Left ventricle myocardium inferior (tissue), 1 donor: ENCODE results near the gene EHD1. TPM values are rescaled to one million over a fixed set of nuclear protein-coding genes. Genes with fewer than 3 reads are reported as not detected.
A peak's percentile ranks its signal among the peaks of the same experiment; 100 is the strongest.

ENCODE experiments used
- DNase-seq: peaks from one replicate; pipeline ENCODE4 v3.0.0-alpha.2; 2020
- H3K27ac ChIP-seq: fragments of 200-600 bp; replicated peaks from 2 replicates; pipeline ENCODE4 v1.8.0; 2021
- H3K27me3 ChIP-seq: fragments of 200-600 bp; 2 replicates; pipeline ENCODE4 v1.8.0; 2021; ENCODE audit warnings: low read depth
- H3K36me3 ChIP-seq: fragments of 200-600 bp; 2 replicates; pipeline ENCODE4 v1.8.0; 2021
- H3K4me1 ChIP-seq: fragments of 200-600 bp; 2 replicates; pipeline ENCODE4 v1.8.0; 2021
- H3K4me3 ChIP-seq: fragments of 200-600 bp; 2 replicates; pipeline ENCODE4 v1.8.0; 2021; ENCODE audit warnings: mild to moderate bottlenecking, moderate library complexity
- H3K9me3 ChIP-seq: fragments of 200-600 bp; replicated peaks from 2 replicates; pipeline ENCODE4 v1.8.0; 2021
- CTCF ChIP-seq: fragments of 200-600 bp; IDR thresholded peaks from 2 replicates; pipeline ENCODE4 v1.8.0; 2021; ENCODE audit warnings: antibody characterized with exemption, mild to moderate bottlenecking, borderline replicate concordance
- intact Hi-C: fragments of 100-400 bp; cut with micrococcal nuclease; formaldehyde crosslinking; loops from one replicate; pipeline ENCODE4 v1.11.0; 2022
- total RNA-seq: library from RNA; stranded (reverse); fragmentation: NEBNext Ultra II Directional; extraction: Animal tissue kit (Norgen Biotek cat#: 25700); gene quantifications from one replicate; pipeline ENCODE4 v1.2.1, GENCODE V29; 2021
- donor health status: DM: no; HTN: yes; CAD: no; lungs with severe emphysema.

Gene EHD1
- total RNA-seq, 1 donor from 2014 or later: 40.3 TPM

DNA sequence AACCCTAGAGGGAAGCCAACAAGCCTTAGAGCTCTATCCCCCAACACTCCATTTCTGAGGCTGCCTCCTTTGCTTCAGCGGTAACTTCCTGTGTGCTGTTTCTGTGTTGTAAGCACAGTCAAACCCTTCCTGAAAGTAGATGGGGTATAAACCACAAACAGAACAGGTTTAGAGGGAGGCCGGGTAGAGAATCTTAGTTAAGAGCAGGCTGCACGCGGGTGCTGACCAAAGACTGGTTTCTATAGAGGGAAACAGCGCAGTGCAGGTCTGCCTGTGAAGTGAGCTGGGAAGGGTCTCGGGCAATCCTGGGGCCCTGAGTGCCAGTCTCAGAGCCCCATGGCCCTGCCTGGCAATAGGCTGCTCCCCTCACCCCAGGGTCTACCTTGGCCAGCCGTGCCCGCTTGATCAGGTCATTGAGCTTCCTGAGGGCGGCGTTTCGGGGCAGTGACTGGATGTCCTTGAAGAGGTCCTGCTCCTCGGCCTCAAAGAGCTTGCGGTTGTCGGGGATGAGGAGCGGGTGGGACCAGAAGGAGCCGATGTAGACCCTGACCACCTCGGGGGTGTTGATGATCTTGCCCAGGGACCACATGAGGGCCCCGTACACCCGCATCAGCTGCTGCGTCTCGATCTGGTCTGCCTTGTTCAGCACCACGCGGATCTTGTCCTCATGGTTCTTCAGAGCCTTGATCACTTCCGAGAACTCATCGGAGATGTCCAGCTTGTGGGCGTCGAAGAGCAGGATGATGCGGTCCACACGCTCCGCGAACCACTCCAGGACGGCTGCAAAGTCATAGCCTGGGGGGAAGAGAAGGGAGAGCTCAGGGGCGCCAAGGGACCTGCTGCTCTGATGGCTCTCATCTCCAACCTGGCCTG lies 18.6 kb downstream of the EHD1 start:
- Histone ChIP-seq H3K36me3 (peaks cover 31% of the 10 kb centered on the region), H3K4me1 (peaks cover 100% of the 10 kb centered on the region), H3K4me3 (no peak overlapping the region), H3K27ac (peak overlapping the region; percentile 93), H3K9me3 (no peaks in the 10 kb centered on the region), H3K27me3 (no peaks in the 10 kb centered on the region)
- intact Hi-C loops: no loop called here
- no peak for DNase-seq
- no peak for TF ChIP-seq CTCF

DNA sequence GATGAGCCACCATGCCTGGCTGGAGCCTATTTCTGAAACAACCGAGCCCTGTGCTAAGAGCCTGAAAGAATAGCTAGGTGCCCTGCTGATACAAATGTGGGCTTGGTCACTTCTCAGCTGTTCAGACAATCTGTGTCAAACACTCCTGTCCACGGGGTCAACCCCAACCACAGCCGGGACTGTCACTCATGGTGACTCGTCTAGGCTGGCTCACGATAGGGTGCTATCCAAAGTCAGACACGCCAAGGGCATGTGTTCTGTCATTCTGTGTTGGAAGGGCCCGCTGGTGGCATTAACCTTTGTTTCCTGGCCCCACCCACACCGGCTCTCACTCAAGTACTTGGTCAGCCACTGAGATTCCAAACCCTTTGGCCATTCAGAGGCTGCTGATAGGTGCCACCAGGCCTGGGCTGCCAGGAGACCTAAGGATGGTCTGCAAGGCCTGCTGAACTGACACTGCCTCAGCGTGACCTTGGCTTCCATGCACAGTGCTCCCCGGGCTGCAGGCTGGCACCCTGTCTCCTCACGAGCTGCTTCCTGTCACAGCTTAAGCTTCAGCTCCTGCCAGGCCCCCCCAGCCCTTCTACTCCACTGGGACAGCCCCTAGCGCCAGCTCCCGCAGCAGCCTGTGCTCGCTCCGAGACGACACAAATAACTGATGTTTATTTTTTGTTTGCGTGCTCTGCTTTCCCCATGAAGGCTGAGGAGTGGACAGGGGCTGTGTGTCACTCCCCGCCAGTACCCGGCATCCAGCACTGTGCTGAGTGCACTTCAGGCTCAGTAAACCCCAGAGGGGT lies 19.8 kb downstream of the EHD1 start:
- TF ChIP-seq CTCF: no peak
- Histone ChIP-seq H3K27ac (peak overlapping the region; percentile 93), H3K27me3 (no peaks in the 10 kb centered on the region), H3K4me1 (peaks cover 100% of the 10 kb centered on the region), H3K36me3 (peaks cover 40% of the 10 kb centered on the region), H3K9me3 (no peaks in the 10 kb centered on the region), H3K4me3 (peak overlapping the region; percentile 20)
- intact Hi-C loops: no loop called here
- peak; percentile 70 for DNase-seq

- Histone ChIP-seq H3K4me1 (peaks cover 100% of the 10 kb centered on the region), H3K4me3 (no peak overlapping the region), H3K9me3 (no peaks in the 10 kb centered on the region), H3K27me3 (no peaks in the 10 kb centered on the region), H3K36me3 (peaks cover 49% of the 10 kb centered on the region), H3K27ac (peak overlapping the region; percentile 93)
- TF ChIP-seq CTCF: no peak
- no peak for DNase-seq
- intact Hi-C loops: no loop called here
Observed at GRCh38 chr11:64857485-64857884, 20.9 kb downstream of the EHD1 start.

DNA sequence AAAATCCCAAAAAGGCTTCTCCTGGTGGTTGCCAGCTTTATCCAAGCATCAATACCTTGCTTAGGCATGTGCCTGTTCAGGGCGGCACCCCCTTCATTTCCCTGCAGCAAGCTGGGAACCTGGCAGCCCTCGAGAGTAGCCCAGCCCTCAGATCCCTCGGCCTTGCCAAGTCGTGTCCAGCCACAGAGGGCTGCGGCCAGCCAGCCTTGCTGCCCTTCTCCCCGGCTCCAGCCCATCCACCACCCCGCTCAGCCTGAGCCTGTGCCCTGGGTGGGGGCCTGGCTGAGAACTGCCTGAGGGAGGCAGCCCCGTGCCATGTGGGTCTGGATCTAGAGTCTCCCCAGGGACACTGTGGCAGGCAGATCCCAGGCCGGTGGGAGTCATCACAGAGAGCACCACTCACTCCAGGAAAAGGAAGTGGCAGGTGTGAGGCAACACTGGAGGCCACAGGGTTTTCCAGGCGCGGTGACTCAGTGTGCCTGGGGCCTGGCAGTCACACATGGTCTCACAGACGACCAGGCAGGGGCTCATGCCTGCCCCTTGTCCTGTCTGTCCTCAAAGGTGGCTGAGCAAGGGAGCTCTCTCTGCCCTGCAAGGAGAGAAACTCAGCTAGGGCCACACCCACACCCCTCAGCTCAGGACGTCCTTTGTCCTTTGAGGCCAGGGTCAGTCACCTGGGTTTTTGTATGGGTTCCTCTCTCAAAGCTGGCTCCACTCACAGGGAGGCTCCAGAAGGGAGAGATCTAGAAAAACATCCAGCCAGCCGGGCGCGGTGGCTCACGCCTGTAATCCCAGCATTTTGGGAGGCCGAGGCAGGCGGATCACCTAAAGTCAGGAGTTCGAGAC lies 21.8 kb downstream of the EHD1 start:
- Histone ChIP-seq H3K27ac (peak overlapping the region; percentile 93), H3K4me3 (peak overlapping the region; percentile 16), H3K27me3 (no peaks in the 10 kb centered on the region), H3K36me3 (peaks cover 49% of the 10 kb centered on the region), H3K4me1 (peaks cover 100% of the 10 kb centered on the region), H3K9me3 (no peaks in the 10 kb centered on the region)
- intact Hi-C loops: no loop called here
- DNase-seq: no peak
- no peak for TF ChIP-seq CTCF

- Histone ChIP-seq H3K27ac (peak overlapping the region; percentile 93), H3K36me3 (peaks cover 49% of the 10 kb centered on the region), H3K9me3 (no peaks in the 10 kb centered on the region), H3K4me1 (peaks cover 100% of the 10 kb centered on the region), H3K27me3 (no peaks in the 10 kb centered on the region), H3K4me3 (peak overlapping the region; percentile 49)
- intact Hi-C loops: no loop called here
- no peak for TF ChIP-seq CTCF
- no peak for DNase-seq
Observed at GRCh38 chr11:64855596-64856304, 22.7 kb downstream of the EHD1 start.
